ENCODE data around the gene EYS.
"Not testable (repeated sequence)": the region's sequence is repeated elsewhere in the genome, so short reads cannot be mapped to it uniquely, and the experiment has no call there.

The EYS gene

GRCh38 chr6:65631711-65632110, 75.3 kb downstream of the EYS start:
- no peak for DNase-seq

DNA sequence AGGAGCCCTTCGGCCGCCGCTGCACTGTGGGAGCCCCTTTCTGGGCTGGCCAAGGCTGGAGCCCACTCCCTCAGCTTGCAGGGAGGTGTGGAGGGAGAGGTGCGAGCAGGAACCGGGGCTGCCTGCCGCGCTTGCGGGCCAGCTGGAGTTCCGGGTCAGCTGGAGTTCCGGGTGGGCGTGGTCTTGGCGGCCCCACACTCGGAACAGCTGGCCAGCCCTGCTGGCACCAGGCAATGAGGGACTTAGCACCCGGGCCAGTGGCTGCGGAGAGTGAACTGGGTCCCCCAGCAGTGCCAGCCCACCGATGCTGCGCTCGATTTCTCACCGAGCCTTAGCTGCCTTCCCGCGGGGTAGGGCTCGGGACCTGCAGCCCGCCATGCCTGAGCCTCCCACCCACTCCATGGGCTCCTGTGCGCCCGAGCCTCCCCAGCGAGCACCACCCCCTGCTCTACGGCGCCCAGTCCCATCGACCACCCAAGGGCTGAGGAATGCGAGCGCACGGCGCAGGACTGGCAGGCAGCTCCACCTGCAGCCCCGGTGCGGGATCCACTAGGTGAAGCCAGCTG, 79.5 kb downstream of the EYS start:
- not testable (repeated sequence) for DNase-seq

DNA sequence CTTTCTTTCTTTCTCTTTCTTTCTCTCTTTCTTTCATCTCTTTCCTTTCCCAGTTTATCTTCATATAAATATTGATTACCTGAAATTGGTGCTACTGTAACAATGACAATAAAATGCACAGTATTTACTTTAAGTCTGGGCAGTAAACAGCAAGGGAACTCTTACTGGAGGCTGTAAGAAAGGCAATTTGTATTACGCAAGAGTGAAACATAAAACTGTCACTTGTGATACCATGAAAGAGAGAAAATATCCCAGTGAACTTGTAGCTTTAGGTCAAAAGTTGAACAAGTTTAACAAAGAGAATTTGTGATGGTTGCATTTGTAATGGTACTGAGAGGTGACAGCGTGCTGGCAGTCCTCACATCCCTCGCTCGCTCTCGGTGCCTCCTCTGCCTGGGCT, 80.0 kb downstream of the EYS start:
- DNase-seq = no peak

DNA sequence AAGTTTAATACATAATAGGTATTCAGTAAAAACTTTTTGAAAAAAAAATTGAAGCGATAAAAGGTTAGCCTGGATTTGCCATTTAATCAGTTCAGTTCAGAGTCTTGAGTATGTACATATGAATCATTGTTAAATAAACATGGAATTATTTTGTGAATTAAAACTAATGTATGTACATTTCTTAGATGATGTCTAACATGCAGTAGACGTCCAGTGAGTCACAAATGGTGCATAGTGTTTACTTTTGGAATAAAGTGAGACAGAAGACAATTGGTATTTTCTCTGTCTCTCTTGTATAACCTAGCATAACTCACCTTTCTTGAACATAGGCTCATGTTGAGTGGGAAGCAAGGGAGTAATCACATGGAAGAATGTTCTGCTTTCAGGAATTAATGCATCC, 83.5 kb downstream of the EYS start:
- DNase-seq = no peak

- DNase-seq = no peak
Observed at GRCh38 chr6:65610746-65611145, 96.3 kb downstream of the EYS start.

DNA sequence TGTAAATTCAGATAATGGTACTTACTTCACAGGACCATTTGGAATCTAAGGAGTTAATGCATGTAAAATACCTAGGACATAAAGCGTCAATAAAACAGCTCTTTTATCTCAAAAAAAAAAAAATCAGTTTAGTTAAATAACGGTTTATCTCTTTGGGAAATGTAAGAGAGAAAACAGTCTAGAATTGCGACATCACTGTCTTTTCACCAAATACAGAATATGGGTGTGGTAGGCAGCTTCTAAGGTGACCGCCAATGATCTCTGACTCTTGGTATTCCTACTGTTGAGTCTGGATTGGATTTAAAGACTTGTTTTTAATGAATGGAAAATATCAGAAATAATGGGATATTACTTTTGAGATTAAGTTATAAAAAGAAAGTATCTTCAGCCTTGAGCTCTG, 111.5 kb downstream of the EYS start:
- DNase-seq = no peak

DNA sequence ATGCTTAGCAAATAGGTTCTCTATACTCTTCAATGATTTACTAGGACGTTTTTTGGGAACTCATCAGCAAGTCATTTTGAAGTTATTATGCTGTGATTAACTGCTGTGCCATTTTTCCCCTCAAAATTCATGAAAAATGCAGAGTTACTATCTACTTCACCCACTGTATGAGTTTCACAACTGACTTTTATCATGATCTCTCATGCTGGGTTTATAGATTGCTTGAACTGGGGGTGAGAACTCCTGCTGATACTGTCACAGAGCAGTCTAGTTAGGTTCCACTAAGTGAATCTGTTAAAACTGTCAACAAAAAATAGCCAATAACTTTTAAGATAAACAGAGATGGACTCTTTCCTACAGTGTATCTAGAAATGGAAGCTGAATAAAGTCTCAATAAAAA, 136.7 kb downstream of the EYS start:
- DNase-seq = no peak

GRCh38 chr6:65569505-65569904, 137.5 kb downstream of the EYS start:
- no peak for DNase-seq

DNA sequence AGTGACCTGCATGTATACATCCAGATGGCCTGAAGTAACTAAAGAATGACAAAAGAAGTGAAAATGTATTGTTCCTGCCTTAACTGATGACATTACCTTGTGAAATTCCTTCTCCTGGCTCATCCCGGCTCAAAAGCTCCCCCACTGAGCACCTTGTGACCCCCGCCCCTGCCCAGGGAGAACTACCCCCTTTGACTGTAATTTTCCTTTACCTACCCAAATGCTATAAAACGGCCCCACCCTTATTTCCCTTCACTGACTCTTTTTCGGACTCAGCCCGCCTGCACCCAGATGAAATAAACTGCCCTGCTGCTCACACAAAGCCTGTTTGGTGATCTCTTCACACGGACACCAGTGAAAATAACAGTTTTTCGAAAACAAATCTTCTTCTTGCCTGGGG, 138.0 kb downstream of the EYS start:
- DNase-seq = not testable (repeated sequence)

DNA sequence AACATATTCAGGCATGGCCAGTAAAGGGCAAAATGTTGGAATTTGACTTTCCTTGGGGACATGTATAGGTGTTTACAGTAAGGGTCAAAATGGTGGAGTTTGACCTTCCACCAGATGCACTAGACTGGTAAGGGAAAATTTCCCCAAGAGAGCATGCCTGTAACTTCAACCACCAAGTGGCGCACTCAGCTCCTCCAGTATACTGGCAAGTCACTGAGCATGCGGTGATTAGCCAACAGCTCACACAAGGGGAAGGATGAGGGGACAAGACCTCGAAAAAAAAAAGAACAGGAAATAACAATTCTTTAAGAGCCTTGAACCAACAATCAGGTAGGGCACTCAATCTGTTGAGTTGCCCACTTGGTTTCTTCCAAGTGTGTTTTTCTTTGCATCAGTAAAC, 140.9 kb downstream of the EYS start:
- no peak for DNase-seq

DNA sequence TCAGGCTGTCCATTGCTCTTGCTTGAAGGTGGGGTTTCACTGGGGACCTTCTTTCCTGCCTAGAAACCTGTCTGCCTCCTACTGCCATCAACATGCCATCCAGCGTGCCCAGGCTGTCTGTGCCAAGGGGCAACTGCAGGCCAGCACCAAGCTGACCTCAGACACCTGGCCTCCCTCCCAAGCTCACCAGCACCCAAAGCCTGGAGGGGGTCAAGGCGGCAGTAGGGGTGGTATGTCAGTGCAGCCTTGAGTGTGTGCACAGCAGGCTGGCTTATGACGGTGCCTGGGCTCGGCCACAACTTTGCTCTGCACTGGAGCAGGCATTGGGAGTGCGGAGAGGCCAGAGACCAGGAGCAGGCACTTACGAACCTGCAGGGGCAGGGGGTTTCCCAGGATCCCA, 149.0 kb downstream of the EYS start:
- no peak for DNase-seq

GRCh38 chr6:65557224-65557623, 149.8 kb downstream of the EYS start:
- DNase-seq = no peak

- DNase-seq = no peak
Observed at GRCh38 chr6:65546894-65547293, 160.1 kb downstream of the EYS start.

DNA sequence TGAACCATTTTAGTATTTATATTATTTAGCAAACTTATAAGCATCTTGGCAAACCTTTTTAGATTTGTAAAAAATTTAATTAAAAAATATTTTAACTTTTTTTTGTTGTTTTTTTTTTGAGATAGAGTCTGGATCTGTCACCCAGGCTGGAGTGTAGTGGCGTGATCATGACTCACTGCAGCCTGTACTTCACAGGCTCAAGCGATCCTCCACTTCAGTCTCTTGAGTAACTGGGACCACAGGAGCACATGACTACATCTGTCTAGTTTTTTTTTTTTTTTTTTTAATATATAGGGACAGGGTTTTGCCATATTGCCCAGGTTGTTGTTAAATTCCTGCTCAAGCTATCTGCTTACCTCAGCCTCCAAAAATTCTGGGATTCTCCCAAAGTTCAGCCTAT, 161.1 kb downstream of the EYS start:
- peak in 1 of 4 experiments; percentile 3 for DNase-seq

- no peak for DNase-seq
Observed at GRCh38 chr6:65538644-65539043, 168.4 kb downstream of the EYS start.

DNA sequence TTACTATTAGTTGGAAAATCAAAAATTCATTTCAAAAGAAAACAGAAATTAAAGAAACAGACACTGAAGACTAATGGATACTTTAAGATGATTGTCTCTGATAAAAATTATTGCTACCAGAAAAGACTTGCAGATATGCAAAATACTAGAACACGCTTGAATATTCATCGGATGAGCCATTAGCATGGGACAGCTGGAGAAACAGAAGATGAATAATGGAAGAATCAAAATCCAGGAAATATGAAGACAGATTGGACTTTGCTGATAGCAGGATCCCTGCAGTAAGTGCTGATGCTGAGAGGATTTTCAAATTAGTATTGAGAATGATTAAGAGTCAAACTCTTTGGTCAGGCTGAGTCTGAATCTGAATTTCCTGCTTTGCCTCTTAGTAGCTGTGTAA, 169.4 kb downstream of the EYS start:
- DNase-seq = no peak

- DNase-seq = no peak
Observed at GRCh38 chr6:65531533-65531932, 175.5 kb downstream of the EYS start.

- no peak for DNase-seq
Observed at GRCh38 chr6:65524232-65524631, 182.8 kb downstream of the EYS start.

GRCh38 chr6:65505736-65506135, 201.3 kb downstream of the EYS start:
- DNase-seq = no peak

DNA sequence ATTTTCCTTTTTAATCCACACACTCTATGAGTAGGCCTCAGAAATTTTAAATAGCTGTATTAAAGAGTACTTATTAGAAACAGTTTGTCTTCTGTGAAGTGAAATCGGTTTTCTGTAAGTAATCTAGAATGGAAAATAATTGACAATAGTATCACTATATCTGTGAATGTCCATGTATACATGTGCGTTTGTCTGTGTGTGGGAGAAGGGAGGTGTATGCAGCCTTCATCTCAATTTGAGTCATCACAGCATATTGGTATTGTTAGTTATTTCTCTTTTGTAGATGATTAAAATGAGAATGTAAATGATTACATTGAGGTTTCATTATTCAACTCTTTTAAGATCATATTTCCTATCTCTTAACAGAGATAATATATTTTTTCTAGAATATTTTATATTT, 206.0 kb downstream of the EYS start:
- DNase-seq = no peak

DNA sequence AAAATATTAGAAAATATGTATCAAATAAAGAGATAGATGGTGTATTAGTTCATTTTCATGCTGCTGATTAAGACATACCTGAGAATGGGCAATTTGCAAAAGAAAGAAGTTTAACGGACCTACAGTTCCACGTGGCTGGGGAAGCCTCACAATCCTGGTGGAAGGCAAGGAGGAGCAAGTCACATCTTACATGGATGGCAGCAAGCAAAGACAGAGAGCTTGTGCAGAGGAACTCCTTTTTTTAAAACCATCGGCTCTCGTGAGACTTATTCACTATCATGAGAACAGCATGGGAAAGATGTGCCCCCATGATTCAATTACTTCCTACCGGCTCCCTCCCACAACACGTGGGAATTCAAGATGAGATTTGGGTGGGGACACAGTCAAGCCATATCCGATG, 223.4 kb downstream of the EYS start:
- DNase-seq = not testable (repeated sequence)

DNA sequence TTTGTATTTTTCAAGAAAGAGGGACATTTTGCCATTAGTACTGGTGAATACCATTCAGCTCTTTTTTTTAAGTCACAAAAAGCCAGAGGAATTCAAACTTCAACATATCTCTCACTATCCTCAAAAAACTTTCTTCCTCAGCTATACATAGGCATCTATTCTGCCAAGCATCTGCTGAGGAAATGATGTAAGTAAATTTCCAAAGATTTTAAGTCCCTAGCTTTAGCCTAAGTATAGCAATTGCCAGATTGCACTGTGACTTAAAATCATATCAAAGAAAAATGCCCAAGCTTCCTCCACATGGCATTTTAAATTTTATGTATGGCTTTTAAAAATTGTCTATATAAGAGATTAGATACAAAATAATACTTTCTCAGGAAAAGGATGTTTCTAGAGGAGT, 237.4 kb downstream of the EYS start:
- no peak for DNase-seq

GRCh38 chr6:65468307-65468706, 238.7 kb downstream of the EYS start:
- no peak for DNase-seq

DNA sequence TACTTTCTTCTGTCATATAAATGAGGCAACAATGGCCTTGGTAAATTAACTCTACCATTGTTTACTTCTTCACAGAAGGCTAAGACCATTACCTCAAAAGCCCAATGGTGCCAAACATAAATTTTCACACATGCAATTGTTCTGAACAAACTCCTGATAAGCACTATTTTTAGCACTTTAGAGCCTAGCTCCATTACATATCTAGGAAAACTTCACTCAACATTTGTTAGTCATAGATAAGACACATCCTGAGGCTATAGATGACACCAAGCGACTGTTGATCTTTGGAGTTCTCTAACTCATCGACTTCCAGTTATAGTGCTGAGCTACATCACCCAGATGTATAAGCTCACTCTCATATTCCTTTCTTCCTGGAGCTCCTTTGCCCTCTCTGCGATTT, 245.9 kb downstream of the EYS start:
- DNase-seq = no peak

DNA sequence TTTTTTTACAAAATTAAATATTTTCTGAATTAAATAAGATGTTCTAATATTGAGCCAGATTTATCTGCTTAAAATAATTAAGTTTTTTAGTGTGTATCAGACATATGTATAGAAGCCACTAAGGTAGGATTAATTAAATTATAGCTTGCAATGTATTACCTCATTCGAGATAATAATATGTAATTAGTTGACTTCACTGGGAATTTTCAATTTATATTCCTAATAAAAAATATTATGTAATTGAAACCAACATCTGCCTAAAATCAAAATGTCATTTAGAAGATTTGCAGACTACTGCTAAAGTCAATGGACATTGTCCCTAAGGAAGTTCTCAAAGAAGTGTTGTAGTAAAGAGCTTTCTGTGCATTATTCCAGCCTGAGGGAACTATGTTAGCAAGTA, 254.7 kb downstream of the EYS start:
- no peak for DNase-seq

- no peak for DNase-seq
Observed at GRCh38 chr6:65450451-65450850, 256.6 kb downstream of the EYS start.
